Muscle of back (tissue), 11 donors: ENCODE measurements around the gene RFX8. TPM values are rescaled to one million over a fixed set of nuclear protein-coding genes. Genes with fewer than 3 reads are reported as not detected.
A peak's percentile ranks its signal among the peaks of the same experiment; 100 is the strongest.

ENCODE experiments used
- DNase-seq, 3 donors: peaks; one replicate each; pipeline versions ENCODE4 v3.0.0 to v3.0.0-alpha.2; 2013
- polyA plus RNA-seq, 10 donors: library from polyadenylated mRNA; unstranded; fragments of 120-200 nt; gene quantifications; one replicate each; pipeline ENCODE4 v1.2.1, GENCODE V29; 2013; ENCODE audit not compliant: insufficient read length in 10 of 10

Gene RFX8
- polyA plus RNA-seq, 10 donors: 2.4 to 3.9 (median 2.7) TPM

DNA sequence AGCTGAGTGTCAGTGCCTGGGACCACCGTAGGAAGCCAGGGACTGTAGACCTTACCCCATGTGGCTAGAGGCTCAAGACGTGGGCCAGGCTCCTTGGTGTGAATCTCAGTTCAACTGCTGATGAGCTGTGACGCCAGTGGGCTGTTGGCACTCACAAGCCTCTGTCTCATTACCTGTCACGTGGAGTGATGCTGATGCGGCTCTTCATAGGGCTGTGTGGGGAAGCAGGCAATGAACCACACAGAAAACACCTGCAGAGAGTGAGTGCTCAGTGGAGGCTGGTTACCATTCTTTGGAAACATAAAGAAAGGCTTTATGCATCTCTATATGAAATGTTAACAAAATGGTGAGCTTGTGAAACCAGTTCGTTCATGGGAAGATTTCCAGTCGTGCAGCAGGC, 123.7 kb downstream of the RFX8 start:
- no peak for DNase-seq

- peak in 1 of 3 donors; percentile 13 for DNase-seq
These were observed 124.8 kb downstream of the RFX8 start for GRCh38 chr2:101349893-101350662.

DNA sequence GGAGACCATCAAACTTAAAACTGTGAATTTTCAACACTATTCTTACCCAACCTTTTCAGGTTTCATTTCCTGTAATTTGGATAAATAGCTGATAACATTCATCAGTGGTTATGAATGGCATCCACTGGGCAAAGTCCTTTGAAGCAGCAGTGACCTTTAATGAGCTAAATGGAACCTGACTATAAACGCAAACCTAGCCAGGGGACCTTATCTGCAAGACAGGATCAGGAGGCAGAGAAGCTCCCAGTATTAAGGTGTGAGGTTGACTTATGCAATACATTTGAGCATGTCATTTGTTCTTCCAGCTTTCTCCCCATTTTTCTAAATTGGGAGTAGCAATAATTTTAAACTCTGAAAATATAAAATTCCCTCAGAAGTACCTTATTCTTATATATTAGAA, 126.0 kb downstream of the RFX8 start:
- no peak for DNase-seq

Other genes starting within 250 kb of the RFX8 start
- gene CNOT11, start 222.2 kb downstream of the RFX8 start, polyA plus RNA-seq: 10 to 100 TPM; 27.8 to 42.0 (median 35.8) TPM
- 10 to 100 TPM; 24.0 to 48.1 (median 34.1) TPM for gene RNF149, start 166.4 kb downstream of the RFX8 start, polyA plus RNA-seq
- 1 to 10 TPM; 2.3 to 8.1 (median 3.6) TPM for gene CREG2, start 87.6 kb downstream of the RFX8 start, polyA plus RNA-seq
- 100 to 1,000 TPM; 115 to 149 (median 130) TPM for gene MAP4K4, start 222.6 kb upstream of the RFX8 start, polyA plus RNA-seq